Type B pancreatic cell (in vitro differentiated cells): ENCODE results near the gene ITPR3. TPM values are rescaled to one million over a fixed set of nuclear protein-coding genes. Genes with fewer than 3 reads are reported as not detected.

Source experiments
- DNase-seq: peaks from one replicate; pipeline ENCODE4 v3.0.0; 2021; ENCODE audit warnings: mixed read lengths; ENCODE audit not compliant: unreplicated experiment; ENCODE audit errors: extremely low spot score
- H3K27ac Mint-ChIP-seq: 2 replicates; pipeline ENCODE4 v1.8.0; 2021; ENCODE audit warnings: mild to moderate bottlenecking, mixed read lengths
- H3K27me3 Mint-ChIP-seq: 2 replicates; pipeline ENCODE4 v1.8.0; 2021; ENCODE audit warnings: mixed read lengths
- H3K36me3 Mint-ChIP-seq: 2 replicates; pipeline ENCODE4 v1.8.0; 2021; ENCODE audit warnings: mixed read lengths
- H3K4me1 Mint-ChIP-seq: one replicate; pipeline ENCODE4 v1.8.0; 2021; ENCODE audit warnings: mixed read lengths; ENCODE audit not compliant: unreplicated experiment
- H3K4me3 Mint-ChIP-seq: 2 replicates; pipeline ENCODE4 v1.8.0; 2021; ENCODE audit warnings: mild to moderate bottlenecking, mixed read lengths
- H3K9me3 Mint-ChIP-seq: 2 replicates; pipeline ENCODE4 v1.8.0; 2021; ENCODE audit warnings: mixed read lengths
- CTCF ChIP-seq: fragments of 200-600 bp; sonication (generic); conservative IDR thresholded peaks from 2 replicates; pipeline ENCODE4 v1.5.0; 2021; ENCODE audit warnings: antibody characterized with exemption, mild to moderate bottlenecking
- total RNA-seq: library from RNA; stranded (reverse); gene quantifications from 2 replicates; pipeline ENCODE4 v1.2.1, GENCODE V29; 2021; ENCODE audit warnings: low replicate concordance

The ITPR3 gene
- total RNA-seq, 1 donor from 2014 or later: 24.6 TPM

- H3K36me3 Mint-ChIP-seq: no peaks in the 10 kb centered on the region
- peaks cover 13% of the 10 kb centered on the region for H3K27me3 Mint-ChIP-seq
Observed at GRCh38 chr6:33728438-33728837, 107.3 kb downstream of the ITPR3 start.

GRCh38 chr6:33729059-33729458 is 107.9 kb downstream of the ITPR3 start:
- no peak overlapping the region for H3K4me3 Mint-ChIP-seq
- no peak for DNase-seq
- H3K4me1 Mint-ChIP-seq: peaks cover 33% of the 10 kb centered on the region
- no peak for TF ChIP-seq CTCF
- no peaks in the 10 kb centered on the region for H3K36me3 Mint-ChIP-seq
- no peak overlapping the region for H3K27ac Mint-ChIP-seq
- no peaks in the 10 kb centered on the region for H3K9me3 Mint-ChIP-seq
- H3K27me3 Mint-ChIP-seq: peaks cover 8% of the 10 kb centered on the region

More at GRCh38 chr6:33728438-33728837, 107.3 kb downstream of the ITPR3 start:
- no peaks in the 10 kb centered on the region for H3K9me3 Mint-ChIP-seq
- no peak overlapping the region for H3K4me3 Mint-ChIP-seq
- H3K4me1 Mint-ChIP-seq: peaks cover 39% of the 10 kb centered on the region
- no peak overlapping the region for H3K27ac Mint-ChIP-seq
- DNase-seq: no peak
- no peak for TF ChIP-seq CTCF

- Mint-ChIP-seq H3K27me3 (no peaks in the 10 kb centered on the region), H3K4me3 (no peak overlapping the region), H3K4me1 (peaks cover 24% of the 10 kb centered on the region), H3K36me3 (no peaks in the 10 kb centered on the region), H3K9me3 (no peaks in the 10 kb centered on the region), H3K27ac (peak overlapping the region; percentile 29)
- DNase-seq: no peak
- no peak for TF ChIP-seq CTCF
Observed at GRCh38 chr6:33730611-33731010, 109.5 kb downstream of the ITPR3 start.

- Mint-ChIP-seq H3K27ac (peak overlapping the region; percentile 67), H3K9me3 (no peaks in the 10 kb centered on the region), H3K27me3 (no peaks in the 10 kb centered on the region), H3K4me1 (peaks cover 23% of the 10 kb centered on the region), H3K36me3 (no peaks in the 10 kb centered on the region), H3K4me3 (no peak overlapping the region)
- DNase-seq: no peak
- TF ChIP-seq CTCF: no peak
Observed at GRCh38 chr6:33731035-33731434, 109.9 kb downstream of the ITPR3 start.

- H3K9me3 Mint-ChIP-seq: no peaks in the 10 kb centered on the region
- no peaks in the 10 kb centered on the region for H3K36me3 Mint-ChIP-seq
- peaks cover 23% of the 10 kb centered on the region for H3K4me1 Mint-ChIP-seq
- H3K27me3 Mint-ChIP-seq: no peaks in the 10 kb centered on the region
- TF ChIP-seq CTCF: no peak
- no peak overlapping the region for H3K4me3 Mint-ChIP-seq
- no peak for DNase-seq
- H3K27ac Mint-ChIP-seq: peak overlapping the region; percentile 67
Observed at GRCh38 chr6:33731751-33732282, 110.7 kb downstream of the ITPR3 start.

- no peak overlapping the region for H3K27ac Mint-ChIP-seq
- H3K9me3 Mint-ChIP-seq: no peaks in the 10 kb centered on the region
- H3K27me3 Mint-ChIP-seq: no peaks in the 10 kb centered on the region
- no peak for TF ChIP-seq CTCF
- H3K36me3 Mint-ChIP-seq: no peaks in the 10 kb centered on the region
- no peak for DNase-seq
- H3K4me1 Mint-ChIP-seq: peaks cover 26% of the 10 kb centered on the region
- no peak overlapping the region for H3K4me3 Mint-ChIP-seq
Observed at GRCh38 chr6:33732385-33732784, 111.3 kb downstream of the ITPR3 start.
